Esophagus (tissue), 2 donors: ENCODE data around the gene PDE4D. TPM values are rescaled to one million over a fixed set of nuclear protein-coding genes. Genes with fewer than 3 reads are reported as not detected.

Experiments
- H3K27ac ChIP-seq, 2 donors: one replicate each; pipeline ENCODE4 v1.5.1; 2013; ENCODE audit warnings: low read depth in 2 of 2, mild to moderate bottlenecking in 2 of 2, inconsistent platforms in 1 of 2, low read length in 1 of 2, moderate library complexity in 1 of 2
- H3K27me3 ChIP-seq, 2 donors: one replicate each; pipeline ENCODE4 v1.6.1; 2013; ENCODE audit warnings: low read length in 2 of 2, control low read depth in 1 of 2, mild to moderate bottlenecking in 1 of 2; ENCODE audit not compliant: insufficient read depth in 2 of 2, control insufficient read depth in 1 of 2
- H3K36me3 ChIP-seq, 2 donors: one replicate each; pipeline ENCODE4 v1.6.1; 2013; ENCODE audit warnings: low read length in 1 of 2; ENCODE audit not compliant: control insufficient read depth in 2 of 2, insufficient read depth in 2 of 2
- H3K4me1 ChIP-seq, 2 donors: one replicate each; pipeline ENCODE4 v1.6.1; 2013; ENCODE audit warnings: low read length in 1 of 2; ENCODE audit not compliant: control insufficient read depth in 2 of 2, insufficient read depth in 2 of 2
- H3K4me3 ChIP-seq, 2 donors: one replicate each; pipeline ENCODE4 v1.5.1; 2013; ENCODE audit warnings: low read length in 2 of 2, mild to moderate bottlenecking in 2 of 2, low read depth in 1 of 2, moderate library complexity in 1 of 2
- H3K9me3 ChIP-seq, 2 donors: one replicate each; pipeline ENCODE4 v1.6.1; 2013; ENCODE audit warnings: mild to moderate bottlenecking in 2 of 2, low read depth in 1 of 2, low read length in 1 of 2, moderate library complexity in 1 of 2; ENCODE audit not compliant: control insufficient read depth in 2 of 2, insufficient read depth in 1 of 2
- WGBS, 2 donors: extraction: QIAGEN DNeasy Blood & Tissue Kit; methylation state at CpG; one replicate each; pipeline ENCODE4 v1.1.7; 2013; 5-methylcytosine and 5-hydroxymethylcytosine counted together
- polyA plus RNA-seq, 2 donors: library from polyadenylated mRNA; stranded (reverse); fragments of 200-250 nt; gene quantifications; one replicate each; pipeline ENCODE4 v1.2.3, GENCODE V29; 2013
- donor health status: healthy with polysubstance abuse.
- donor health status: Bipolar disorder and iron deficiency.

PDE4D gene
- polyA plus RNA-seq, 2 donors, result 1.5 to 2.5 TPM

- WGBS, 2 donors, result 63 to 76% methylated on average over 3 of the region's 3 CpGs
- H3K27me3 ChIP-seq, result no peaks in the 10 kb centered on the region
- H3K4me1 ChIP-seq, result no peaks in the 10 kb centered on the region
- H3K36me3 ChIP-seq, result no peaks in the 10 kb centered on the region
- H3K27ac ChIP-seq, result no peak overlapping the region
- no peaks in the 10 kb centered on the region for H3K9me3 ChIP-seq
- H3K4me3 ChIP-seq, result no peak overlapping the region
Observed at GRCh38 chr5:59238126-59238902, 655.2 kb downstream of the PDE4D start.

- H3K27ac ChIP-seq, result no peak overlapping the region
- no peaks in the 10 kb centered on the region for H3K4me1 ChIP-seq
- no peaks in the 10 kb centered on the region for H3K9me3 ChIP-seq
- H3K36me3 ChIP-seq, result no peaks in the 10 kb centered on the region
- no peak overlapping the region for H3K4me3 ChIP-seq
- no peaks in the 10 kb centered on the region for H3K27me3 ChIP-seq
Observed at GRCh38 chr5:59236986-59237385, 656.5 kb downstream of the PDE4D start.

GRCh38 chr5:59236448-59236847 is 657.1 kb downstream of the PDE4D start:
- Histone ChIP-seq H3K27ac (no peak overlapping the region), H3K4me3 (no peak overlapping the region), H3K9me3 (no peaks in the 10 kb centered on the region), H3K27me3 (no peaks in the 10 kb centered on the region), H3K36me3 (no peaks in the 10 kb centered on the region), H3K4me1 (no peaks in the 10 kb centered on the region)
- WGBS, 2 donors, result 90 to 93% methylated on average over 7 of the region's 7 CpGs

GRCh38 chr5:59234236-59234635 is 659.3 kb downstream of the PDE4D start:
- Histone ChIP-seq H3K27me3 (no peaks in the 10 kb centered on the region), H3K4me1 (no peaks in the 10 kb centered on the region), H3K27ac (no peak overlapping the region), H3K4me3 (no peak overlapping the region), H3K9me3 (no peaks in the 10 kb centered on the region), H3K36me3 (no peaks in the 10 kb centered on the region)
- 78 to 79% methylated on average over 1 of the region's 1 CpG for WGBS, 2 donors

- WGBS, 2 donors, result 87 to 89% methylated on average over 7 of the region's 7 CpGs
- H3K36me3 ChIP-seq, result no peaks in the 10 kb centered on the region
- no peaks in the 10 kb centered on the region for H3K4me1 ChIP-seq
- no peaks in the 10 kb centered on the region for H3K27me3 ChIP-seq
- H3K4me3 ChIP-seq, result no peak overlapping the region
- H3K9me3 ChIP-seq, result no peaks in the 10 kb centered on the region
- H3K27ac ChIP-seq, result no peak overlapping the region
Observed at GRCh38 chr5:59231221-59231931, 662.1 kb downstream of the PDE4D start.

- Histone ChIP-seq H3K27ac (no peak overlapping the region), H3K9me3 (no peaks in the 10 kb centered on the region), H3K4me1 (no peaks in the 10 kb centered on the region), H3K4me3 (no peak overlapping the region), H3K27me3 (no peaks in the 10 kb centered on the region), H3K36me3 (no peaks in the 10 kb centered on the region)
Observed at GRCh38 chr5:59222687-59223511, 670.6 kb downstream of the PDE4D start.

- Histone ChIP-seq H3K27me3 (no peaks in the 10 kb centered on the region), H3K27ac (no peak overlapping the region), H3K4me1 (no peaks in the 10 kb centered on the region), H3K36me3 (no peaks in the 10 kb centered on the region), H3K4me3 (no peak overlapping the region), H3K9me3 (no peaks in the 10 kb centered on the region)
- WGBS, 2 donors, result 95 to 98% methylated on average over 2 of the region's 2 CpGs
Observed at GRCh38 chr5:59221769-59222168, 671.8 kb downstream of the PDE4D start.

- Histone ChIP-seq H3K4me3 (no peak overlapping the region), H3K27me3 (no peaks in the 10 kb centered on the region), H3K4me1 (no peaks in the 10 kb centered on the region), H3K9me3 (no peaks in the 10 kb centered on the region), H3K27ac (no peak overlapping the region), H3K36me3 (no peaks in the 10 kb centered on the region)
- WGBS, 2 donors, result 78 to 83% methylated on average over 1 of the region's 2 CpGs
Observed at GRCh38 chr5:59218424-59219045, 675.0 kb downstream of the PDE4D start.

- no peaks in the 10 kb centered on the region for H3K9me3 ChIP-seq
- H3K36me3 ChIP-seq, result no peaks in the 10 kb centered on the region
- H3K4me3 ChIP-seq, result no peak overlapping the region
- 59 to 78% methylated on average over 4 of the region's 4 CpGs for WGBS, 2 donors
- no peaks in the 10 kb centered on the region for H3K27me3 ChIP-seq
- no peak overlapping the region for H3K27ac ChIP-seq
- no peaks in the 10 kb centered on the region for H3K4me1 ChIP-seq
Observed at GRCh38 chr5:59216841-59217240, 676.7 kb downstream of the PDE4D start.
